BJ (cell line): ENCODE data around the gene DMBT1. TPM values are rescaled to one million over a fixed set of nuclear protein-coding genes. Genes with fewer than 3 reads are reported as not detected.

Source experiments
- CTCF ChIA-PET: fragments of 350-600 bp; formaldehyde crosslinking; extraction: SDS; loops from one replicate; lab custom pipeline; 2021; ENCODE audit warnings: antibody characterized with exemption, inconsistent platforms; lab: Yijun Ruan, JAX
- POLR2A ChIA-PET: fragments of 300-600 bp; sonication (Branson Sonifier 250); formaldehyde crosslinking; extraction: SDS; loops from one replicate; lab custom pipeline; 2021; ENCODE audit warnings: antibody characterized with exemption; lab: Charles Lee
- DNase-seq: peaks from one replicate; pipeline ENCODE4 v3.0.0-alpha.2; 2011; ENCODE audit warnings: low read depth
- H3K27me3 ChIP-seq: 2 replicates; pipeline ENCODE4 v1.6.0; 2011; ENCODE audit warnings: low read length; ENCODE audit not compliant: control insufficient read depth, insufficient read depth
- H3K36me3 ChIP-seq: 2 replicates; pipeline ENCODE4 v1.5.1; 2011; ENCODE audit warnings: low read length; ENCODE audit not compliant: control insufficient read depth, insufficient read depth
- H3K4me3 ChIP-seq: 2 replicates; pipeline ENCODE4 v1.5.1; 2011; ENCODE audit warnings: low read depth, mild to moderate bottlenecking, control low read depth, low read length
- CTCF ChIP-seq: IDR thresholded peaks from 2 replicates; pipeline ENCODE4 v1.5.1; 2011; ENCODE audit warnings: low read depth, mild to moderate bottlenecking, control low read depth, inconsistent platforms, low read length, moderate library complexity; ENCODE audit not compliant: insufficient read depth
- polyA plus RNA-seq: library from polyadenylated mRNA; depleted of rRNA; stranded (reverse); fragments of >200 nt; gene quantifications from 2 replicates; pipeline ENCODE4 v1.2.3, GENCODE V29; 2011

DMBT1 gene
- polyA plus RNA-seq, 1 experiment: 0.01 TPM

- Histone ChIP-seq H3K36me3 (no peaks in the 10 kb centered on the region), H3K27me3 (no peaks in the 10 kb centered on the region), H3K4me3 (no peak overlapping the region)
- ChIA-PET POLR2A (no interaction called here), CTCF (interaction anchor here (3.8 kb wide), 1 partner anchor 9 kb away, joined by 13 read pairs; no protein-coding TSS in a partner anchor)
- no peak for TF ChIP-seq CTCF
- DNase-seq: no peak
These were observed 79.2 kb downstream of the DMBT1 start for GRCh38 chr10:122639801-122640200.

- no peak for TF ChIP-seq CTCF
- ChIA-PET POLR2A (no interaction called here), CTCF (interaction anchor here (3.8 kb wide), 1 partner anchor 8 kb away, joined by 13 read pairs; no protein-coding TSS in a partner anchor)
- Histone ChIP-seq H3K27me3 (no peaks in the 10 kb centered on the region), H3K4me3 (no peak overlapping the region), H3K36me3 (no peaks in the 10 kb centered on the region)
- no peak for DNase-seq
These were observed 80.4 kb downstream of the DMBT1 start for GRCh38 chr10:122640921-122641320.

- TF ChIP-seq CTCF: no peak
- Histone ChIP-seq H3K27me3 (no peaks in the 10 kb centered on the region), H3K4me3 (no peak overlapping the region), H3K36me3 (no peaks in the 10 kb centered on the region)
- CTCF ChIA-PET: interaction anchor here (0.5 kb wide), 1 partner anchor 486 kb away, joined by 4 read pairs; no protein-coding TSS in a partner anchor
- POLR2A ChIA-PET: no interaction called here
- no peak for DNase-seq
These were observed 82.4 kb downstream of the DMBT1 start for GRCh38 chr10:122642726-122643605.

GRCh38 chr10:122643931-122644534 lies 83.5 kb downstream of the DMBT1 start:
- TF ChIP-seq CTCF: no peak
- no peak overlapping the region for H3K4me3 ChIP-seq
- CTCF ChIA-PET: no interaction called here
- no peaks in the 10 kb centered on the region for H3K36me3 ChIP-seq
- DNase-seq: no peak
- POLR2A ChIA-PET: no interaction called here
- H3K27me3 ChIP-seq: no peaks in the 10 kb centered on the region
